Measurements from ENCODE around the gene NAA30. TPM values are rescaled to one million over a fixed set of nuclear protein-coding genes. Genes with fewer than 3 reads are reported as not detected.
"Not testable (repeated sequence)": the region's sequence is repeated elsewhere in the genome, so short reads cannot be mapped to it uniquely, and the experiment has no call there.

NAA30 gene
- total RNA-seq: 15.0 TPM
- long read RNA-seq, partial matches to known transcripts: 2 of 6 reads
- long read RNA-seq, other reads (novel, unspliced or antisense): 1 of 6 reads

DNA sequence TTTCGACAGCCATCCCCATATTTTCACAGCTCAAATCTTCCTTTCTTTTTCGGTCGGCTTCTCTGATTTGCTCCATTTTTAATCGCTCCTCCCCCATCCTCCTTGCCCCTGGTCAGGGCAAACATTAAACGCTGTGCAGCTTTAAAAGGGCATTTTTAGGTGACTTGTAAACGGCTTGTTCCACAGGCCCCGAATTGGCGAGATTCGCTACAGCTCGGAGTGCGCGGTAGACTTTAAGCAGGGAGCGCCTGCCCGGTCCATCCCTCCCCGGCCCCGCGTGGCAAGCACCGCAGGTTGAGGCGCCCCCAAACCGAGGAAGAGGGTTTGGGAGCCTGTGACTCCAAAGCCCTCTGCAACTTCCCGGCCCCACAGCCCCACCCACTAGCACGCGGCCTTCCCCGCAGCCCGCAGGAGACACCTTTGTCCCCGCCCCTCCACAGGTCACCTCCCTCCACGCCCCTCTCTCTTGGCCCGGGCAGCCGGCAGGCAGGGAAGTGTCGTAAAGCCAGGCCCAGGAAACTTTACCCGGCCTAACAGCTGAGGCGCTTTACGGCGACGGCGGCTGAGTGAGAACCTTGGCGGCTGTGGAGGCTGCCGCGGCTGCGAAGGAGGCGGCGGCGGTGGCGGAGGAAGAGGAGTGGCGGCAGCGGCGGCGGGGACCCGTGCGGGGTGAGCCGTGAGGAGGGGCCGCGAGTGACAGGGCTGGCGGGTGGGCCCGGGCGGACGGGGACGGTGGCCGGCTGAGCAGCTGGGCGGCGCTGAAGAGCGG lies at the start of gene NAA30:
NAA30 (plus strand) TSS at position 550 of the 769 bp plus-strand sequence. CDS start 372 bp downstream, outside the sequence.
- peak; percentile 95 for DNase-seq (ENCODE audit: low spot score)

GRCh38 chr14:57343545-57344297 lies 46.7 kb upstream of the NAA30 start:
- DNase-seq (ENCODE audit: low spot score): not testable (repeated sequence)

GRCh38 chr14:57345106-57345505 lies 45.3 kb upstream of the NAA30 start:
- no peak for DNase-seq (ENCODE audit: low spot score)

- DNase-seq (ENCODE audit: low spot score): no peak
These were observed 43.6 kb upstream of the NAA30 start for GRCh38 chr14:57346741-57347140.

DNA sequence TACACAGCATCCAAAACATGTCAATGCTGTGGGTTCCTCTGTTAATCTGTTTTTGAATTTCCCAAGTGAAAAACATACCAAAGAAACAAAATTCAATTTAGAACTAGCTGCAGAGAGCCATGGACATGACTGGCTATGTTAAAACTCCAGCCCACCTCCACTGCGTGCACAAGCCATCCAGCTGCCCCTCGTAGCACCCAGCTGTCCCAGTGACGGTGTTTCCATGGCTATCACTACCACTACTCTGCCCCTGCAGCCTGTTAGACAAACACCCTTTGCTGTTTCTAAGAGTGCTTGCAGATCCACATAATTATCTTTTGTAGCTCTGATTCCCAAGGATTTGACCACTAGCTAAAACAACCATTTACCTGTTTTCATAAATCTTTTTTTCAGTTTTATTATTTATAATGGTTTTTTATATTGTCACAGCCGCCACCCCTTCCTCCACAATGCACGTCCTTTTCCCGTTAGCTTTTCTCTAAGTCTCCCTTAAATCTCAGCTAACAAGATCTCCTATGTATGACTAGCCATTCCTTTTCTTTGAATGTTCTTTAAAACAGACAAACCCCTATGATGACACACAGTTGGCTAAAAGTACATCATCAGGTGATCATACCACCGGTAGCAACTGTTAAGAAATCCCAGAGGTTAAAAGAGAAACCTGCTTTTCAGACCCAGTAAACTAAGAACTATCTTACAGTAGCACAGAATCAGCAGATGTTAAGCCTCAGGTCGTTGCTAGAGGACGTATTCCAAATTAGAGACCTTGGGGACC lies 37.8 kb upstream of the NAA30 start:
- DNase-seq (ENCODE audit: low spot score): no peak

DNA sequence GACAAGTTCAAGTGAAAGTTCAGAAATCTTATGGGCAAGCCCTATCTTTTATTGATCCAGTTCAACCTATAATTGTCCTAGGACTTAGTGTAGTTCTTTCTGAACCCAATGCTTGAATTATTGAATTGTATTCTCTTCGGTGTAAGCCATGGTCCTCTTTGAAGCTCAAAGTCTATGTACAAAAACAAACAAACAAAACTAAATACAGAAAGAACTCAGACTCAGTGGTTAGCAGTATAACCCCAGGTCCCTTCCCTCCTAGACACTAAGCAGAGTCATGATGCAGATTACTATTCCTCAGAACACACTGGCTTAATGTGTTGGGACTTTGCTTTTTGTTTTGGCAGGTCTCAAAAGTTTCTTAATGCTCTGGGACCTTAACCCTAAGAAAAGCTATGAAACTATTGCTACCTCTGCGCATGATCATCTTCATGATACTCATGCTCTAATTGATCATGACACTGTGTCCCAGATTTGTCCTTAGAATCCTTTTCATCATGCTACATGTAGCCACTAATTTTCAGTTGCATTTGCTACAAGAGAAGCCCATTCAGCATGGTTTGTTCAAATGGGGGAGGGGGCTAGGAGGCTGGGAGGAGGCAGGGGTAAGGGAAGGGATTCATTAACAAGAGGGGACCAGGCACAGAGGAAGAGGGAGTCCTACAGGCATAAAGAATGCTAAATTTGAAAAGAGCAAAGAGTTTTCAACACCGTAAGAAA lies 35.1 kb upstream of the NAA30 start:
- DNase-seq (ENCODE audit: low spot score): no peak

DNA sequence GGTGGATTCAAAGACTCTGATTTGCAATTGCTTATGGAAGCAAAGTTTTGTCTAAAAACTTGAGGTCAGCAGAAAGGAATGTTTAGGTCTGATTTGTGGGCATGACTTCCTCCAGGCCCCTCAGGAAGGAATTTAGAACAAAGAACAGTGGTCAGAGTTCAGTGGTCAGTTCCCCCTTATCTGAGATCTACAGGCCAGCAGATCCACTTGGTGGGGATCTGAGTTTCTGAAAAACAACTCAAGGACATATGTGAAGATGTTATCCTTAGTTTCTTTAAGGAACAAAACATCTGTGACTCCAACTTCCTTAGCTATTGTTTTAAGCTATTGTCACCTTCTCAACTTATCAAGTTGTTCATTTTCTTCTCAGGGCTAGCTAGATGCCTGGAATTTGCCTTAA lies 28.0 kb upstream of the NAA30 start:
- DNase-seq (ENCODE audit: low spot score): no peak

DNA sequence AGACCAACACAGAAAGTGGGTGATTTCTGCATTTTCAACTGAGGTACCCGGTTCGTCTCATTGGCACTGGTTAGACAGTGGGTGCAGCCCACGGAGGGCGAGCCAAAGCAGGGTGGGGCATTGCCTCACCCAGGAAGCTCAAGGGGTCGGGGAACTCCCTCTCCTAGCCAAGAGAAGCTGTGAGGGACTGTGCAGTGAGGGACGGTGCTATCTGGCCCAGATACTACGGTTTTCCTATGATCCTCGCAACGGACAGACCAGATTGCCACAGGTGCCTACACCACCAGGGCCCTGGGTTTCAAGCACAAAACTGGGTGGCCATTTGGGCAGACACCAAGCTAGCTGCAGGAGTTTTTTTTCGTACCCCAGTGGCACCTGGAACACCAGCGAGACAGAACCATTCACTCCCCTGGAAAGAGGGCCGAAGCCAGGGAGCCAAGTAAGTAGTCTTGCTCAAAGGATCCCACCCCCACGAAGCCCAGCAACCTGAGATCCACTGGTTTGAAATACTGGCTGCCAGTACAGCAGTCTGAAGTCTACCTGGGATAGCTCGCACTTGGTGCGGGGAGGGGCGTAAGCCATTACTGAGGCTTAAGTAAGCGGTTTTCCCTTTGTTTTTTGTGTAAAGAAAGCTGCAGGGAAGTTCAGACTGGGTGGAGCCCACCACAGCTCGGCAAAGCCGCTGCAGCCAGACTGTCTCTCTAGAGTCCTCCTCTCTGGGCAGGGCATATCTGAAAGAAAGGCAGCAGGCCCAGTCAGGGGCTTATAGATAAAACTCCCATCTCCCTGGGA lies 25.5 kb upstream of the NAA30 start:
- DNase-seq (ENCODE audit: low spot score): no peak

DNA sequence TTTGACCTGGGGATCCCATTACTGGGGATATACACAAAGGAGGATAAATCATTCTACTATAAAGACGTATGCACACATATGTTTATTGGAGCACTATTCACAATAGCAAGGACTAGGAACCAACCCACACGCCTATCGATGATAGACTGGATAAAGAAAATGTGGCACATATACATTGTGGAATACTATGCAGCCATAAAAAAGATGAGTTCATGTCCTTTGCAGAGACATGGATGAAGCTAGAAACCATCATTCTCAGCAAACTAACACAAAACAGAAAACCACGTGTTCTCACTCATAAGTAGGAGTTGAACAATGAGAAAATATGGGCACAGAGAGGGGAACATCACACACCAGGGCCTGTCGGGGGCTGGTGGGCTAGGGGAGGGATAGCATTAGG lies 20.2 kb upstream of the NAA30 start:
- DNase-seq (ENCODE audit: low spot score): not testable (repeated sequence)

DNA sequence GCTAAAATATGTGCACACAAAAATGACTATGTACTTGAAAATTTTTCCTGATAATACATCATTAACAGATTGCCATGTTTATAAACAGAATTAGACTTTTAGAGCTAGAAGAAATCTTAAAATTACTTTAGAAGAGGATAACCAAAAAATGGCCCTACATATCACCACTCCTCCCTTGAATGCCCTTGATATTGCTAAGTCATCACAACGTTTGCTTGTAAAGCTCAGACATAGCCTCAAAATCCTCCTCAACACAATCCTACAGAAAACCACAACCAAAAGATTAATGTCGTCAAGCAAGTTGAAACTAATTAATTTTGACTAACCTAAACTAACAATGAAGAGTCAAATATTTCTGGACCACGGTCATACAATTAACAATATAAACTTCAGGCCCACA lies 19.4 kb upstream of the NAA30 start:
- DNase-seq (ENCODE audit: low spot score): no peak

GRCh38 chr14:57375156-57375555 lies 15.2 kb upstream of the NAA30 start:
- no peak for DNase-seq (ENCODE audit: low spot score)

DNA sequence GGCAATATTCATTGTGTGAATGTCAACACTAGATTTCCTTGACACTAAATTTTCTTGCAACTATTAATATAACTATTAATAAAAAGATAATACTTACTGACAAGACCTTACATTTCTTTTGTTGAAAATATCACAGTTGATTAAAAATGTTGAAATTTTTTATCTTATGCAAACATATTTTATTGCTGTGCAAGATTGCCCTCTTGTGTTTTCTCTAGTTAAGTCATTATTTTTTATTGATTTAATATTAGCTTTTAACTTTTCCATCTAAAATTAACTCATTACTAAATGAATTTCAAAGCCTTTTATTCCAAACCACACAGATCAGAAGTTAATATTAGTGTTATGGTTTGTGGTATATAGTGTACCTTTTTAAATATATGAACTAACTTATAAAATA lies 11.7 kb upstream of the NAA30 start:
- DNase-seq (ENCODE audit: low spot score): no peak

GRCh38 chr14:57380935-57381334 lies 9.5 kb upstream of the NAA30 start:
- no peak for DNase-seq (ENCODE audit: low spot score)

DNA sequence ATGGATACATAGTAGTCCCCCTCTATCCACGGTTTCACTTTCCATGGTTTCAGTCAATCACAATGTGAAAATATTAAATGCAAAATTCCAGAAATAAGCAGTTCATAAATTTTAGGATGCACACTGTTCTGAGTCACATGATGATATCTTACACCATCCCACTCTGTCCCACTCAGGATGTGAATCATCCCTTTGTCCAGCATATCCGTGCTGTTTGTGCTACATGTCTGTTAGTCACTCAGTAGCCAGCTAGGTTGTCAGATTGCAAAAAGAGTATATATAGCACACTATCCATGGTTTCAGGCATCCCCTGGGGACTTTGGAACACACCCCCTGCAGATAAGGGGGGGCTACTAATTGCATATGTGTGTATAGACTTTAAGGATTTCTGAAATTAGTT lies 8.1 kb upstream of the NAA30 start:
- DNase-seq (ENCODE audit: low spot score): no peak

DNA sequence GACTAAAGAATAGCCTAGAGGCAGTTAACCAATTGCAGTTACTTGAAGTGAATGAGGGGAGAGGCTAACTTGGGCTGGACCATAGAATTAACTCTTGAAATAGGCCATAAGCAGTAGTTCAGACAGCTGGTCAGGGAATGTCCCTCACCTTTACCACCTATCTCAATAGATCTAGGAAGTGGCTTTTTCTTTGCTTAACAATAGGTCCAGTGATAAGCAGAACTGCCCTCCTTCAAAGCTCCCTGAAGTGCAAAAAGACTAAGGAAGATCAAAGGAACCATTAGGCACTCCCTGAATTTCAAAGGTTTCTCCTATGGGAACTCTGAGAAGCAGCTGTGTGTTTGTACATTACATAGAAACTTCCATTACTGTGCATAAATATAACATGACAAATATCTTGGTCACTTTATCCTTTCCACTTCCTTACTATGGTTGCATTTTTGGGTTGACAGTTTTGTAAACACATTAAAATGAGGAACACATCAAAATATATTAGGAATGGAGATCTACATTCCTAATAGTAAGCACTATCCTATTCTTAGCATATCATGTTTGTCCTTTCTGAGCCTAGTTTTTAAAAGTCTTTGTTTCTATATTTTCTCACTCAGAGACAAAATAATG lies 7.2 kb upstream of the NAA30 start:
- no peak for DNase-seq (ENCODE audit: low spot score)

DNA sequence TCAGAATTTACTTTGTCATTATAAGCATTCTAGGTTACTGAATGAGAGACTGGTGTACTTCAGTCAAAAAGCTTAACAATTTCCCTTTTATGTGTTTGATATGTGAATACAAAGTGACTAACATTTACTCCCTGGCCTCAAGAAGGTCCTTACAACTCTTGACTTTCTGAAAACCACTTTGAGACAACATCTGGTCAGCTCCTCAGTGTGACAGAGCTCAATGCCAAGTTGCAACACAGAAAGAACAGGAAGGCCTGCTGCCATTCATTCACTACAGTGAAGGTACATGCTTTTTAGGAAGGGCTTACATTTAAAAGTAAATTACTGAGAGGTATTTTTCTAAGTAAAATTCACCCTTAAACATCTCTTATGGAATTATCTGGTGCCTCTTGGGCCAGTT lies 2.3 kb upstream of the NAA30 start:
- DNase-seq (ENCODE audit: low spot score): no peak

DNA sequence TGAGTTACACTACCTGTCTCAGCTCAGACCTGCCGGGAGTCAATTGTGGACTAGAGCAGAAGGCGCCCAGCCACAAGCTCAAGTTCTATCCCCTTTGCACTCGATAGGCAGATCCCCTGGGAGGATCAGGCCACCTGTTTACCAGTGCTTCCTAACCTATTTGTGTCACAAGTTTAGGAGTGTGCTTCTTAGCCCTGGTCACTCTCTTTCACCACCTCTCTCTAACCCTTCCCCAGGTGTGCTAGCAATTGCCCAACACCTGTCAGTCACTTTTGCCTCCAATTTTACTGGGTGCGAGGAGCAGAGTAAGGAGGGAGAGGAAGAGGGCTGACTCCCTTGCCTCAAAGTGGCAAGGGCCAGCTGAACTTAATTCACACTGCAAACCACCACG lies 745 bp upstream of the NAA30 start:
- DNase-seq (ENCODE audit: low spot score): no peak

GRCh38 chr14:57390806-57391516 lies 575 bp downstream of the NAA30 start:
- peak; percentile 90 for DNase-seq (ENCODE audit: low spot score)

GRCh38 chr14:57391517-57392195 lies 1.3 kb downstream of the NAA30 start:
- DNase-seq (ENCODE audit: low spot score): no peak
